ENCODE results near the gene SRGAP3.

- TF ChIP-seq, protein P1, sequence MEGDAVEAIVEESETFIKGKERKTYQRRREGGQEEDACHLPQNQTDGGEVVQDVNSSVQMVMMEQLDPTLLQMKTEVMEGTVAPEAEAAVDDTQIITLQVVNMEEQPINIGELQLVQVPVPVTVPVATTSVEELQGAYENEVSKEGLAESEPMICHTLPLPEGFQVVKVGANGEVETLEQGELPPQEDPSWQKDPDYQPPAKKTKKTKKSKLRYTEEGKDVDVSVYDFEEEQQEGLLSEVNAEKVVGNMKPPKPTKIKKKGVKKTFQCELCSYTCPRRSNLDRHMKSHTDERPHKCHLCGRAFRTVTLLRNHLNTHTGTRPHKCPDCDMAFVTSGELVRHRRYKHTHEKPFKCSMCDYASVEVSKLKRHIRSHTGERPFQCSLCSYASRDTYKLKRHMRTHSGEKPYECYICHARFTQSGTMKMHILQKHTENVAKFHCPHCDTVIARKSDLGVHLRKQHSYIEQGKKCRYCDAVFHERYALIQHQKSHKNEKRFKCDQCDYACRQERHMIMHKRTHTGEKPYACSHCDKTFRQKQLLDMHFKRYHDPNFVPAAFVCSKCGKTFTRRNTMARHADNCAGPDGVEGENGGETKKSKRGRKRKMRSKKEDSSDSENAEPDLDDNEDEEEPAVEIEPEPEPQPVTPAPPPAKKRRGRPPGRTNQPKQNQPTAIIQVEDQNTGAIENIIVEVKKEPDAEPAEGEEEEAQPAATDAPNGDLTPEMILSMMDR (IDR thresholded peaks at IDR 0.05; ENCODE audit: low read length): no peak
- TF ChIP-seq EZH2 (IDR thresholded peaks at IDR 0.05; ENCODE audit: borderline replicate concordance, low read length): no peak
Observed at GRCh38 chr3:9068051-9068450, 181.4 kb downstream of the SRGAP3 start.
